Measurements from ENCODE around the gene MT1B. TPM values are rescaled to one million over a fixed set of nuclear protein-coding genes. Genes with fewer than 3 reads are reported as not detected.

MT1B gene
- total and polyA plus RNA-seq, 4 donors = 1.2 to 1.5 TPM; not detected in 2

DNA sequence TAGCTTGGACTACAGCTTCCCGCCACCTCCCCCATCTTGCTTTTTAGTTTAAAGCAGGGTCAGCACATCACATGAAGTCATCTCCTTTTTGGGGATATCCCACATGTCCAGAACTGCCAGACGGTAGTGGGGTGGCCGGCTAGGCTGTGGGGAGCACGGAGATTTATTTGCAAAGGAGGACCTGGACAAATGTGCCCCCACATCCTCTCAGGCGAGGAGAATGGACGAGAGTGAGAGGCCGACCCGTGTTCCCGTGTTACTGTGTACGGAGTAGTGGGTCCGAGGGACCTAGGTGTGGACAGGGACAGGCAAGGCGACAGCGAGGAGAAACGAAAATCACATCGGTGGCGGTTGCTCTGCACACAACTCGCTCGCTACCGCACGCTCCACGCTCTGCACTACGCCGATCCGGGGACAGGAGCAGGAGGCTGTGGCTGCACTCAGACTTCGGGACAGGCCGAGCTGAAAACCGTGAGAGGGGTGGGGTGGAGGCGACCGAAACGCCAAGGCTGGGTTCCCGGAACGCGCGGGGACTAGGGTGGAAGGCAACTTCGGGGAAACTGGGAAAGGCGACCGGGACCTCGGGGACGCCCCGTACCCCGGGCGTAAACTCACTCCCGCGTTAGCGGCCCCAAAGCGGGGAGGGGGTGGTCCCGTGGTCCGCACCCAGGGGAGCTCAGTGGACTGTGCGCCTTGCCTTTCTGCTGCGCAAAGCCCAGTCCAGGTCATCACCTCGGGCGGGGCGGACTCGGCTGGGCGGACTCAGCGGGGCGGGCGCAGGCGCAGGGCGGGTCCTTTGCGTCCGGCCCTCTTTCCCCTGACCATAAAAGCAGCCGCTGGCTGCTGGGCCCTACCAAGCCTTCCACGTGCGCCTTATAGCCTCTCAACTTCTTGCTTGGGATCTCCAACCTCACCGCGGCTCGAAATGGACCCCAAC lies 13.6 kb upstream of the MT1B start, which contains the start of gene MT1A:
TSS of gene MT1A (plus strand) at position 853 of the 937 bp plus-strand sequence. CDS start at position 926, 73 bp downstream.
- TF ChIP-seq YY1 (IDR thresholded peaks at IDR 0.05) (peak; percentile 33), TAF1 (conservative IDR thresholded peaks at IDR 0.05) (peak; percentile 94), NR2F2 (IDR thresholded peaks at IDR 0.05) (peak; percentile 53), JUND (IDR thresholded peaks at IDR 0.05) (no peak), HNF4G (IDR thresholded peaks at IDR 0.05) (no peak), RAD21 (IDR thresholded peaks at IDR 0.05) (peak in 1 of 2 donors; percentile 24), FOXA2 (IDR thresholded peaks at IDR 0.05) (no peak), RXRA (IDR thresholded peaks at IDR 0.05) (peak; percentile 48 to 52), GABPA (IDR thresholded peaks at IDR 0.05 in 1 of 2, conservative IDR thresholded peaks at IDR 0.05 in 1 of 2) (no peak), CTCF (IDR thresholded peaks at IDR 0.05; ENCODE audit: low read depth, low read length, missing input control) (no peak), FOXA1 (IDR thresholded peaks at IDR 0.05) (no peak), ZBTB33 (IDR thresholded peaks at IDR 0.05) (no peak), HNF4A (conservative IDR thresholded peaks at IDR 0.05) (peak; percentile 58 to 71), EGR1 (IDR thresholded peaks at IDR 0.05; ENCODE audit: low read depth in 2 of 2) (no peak), SP1 (IDR thresholded peaks at IDR 0.05) (peak; percentile 59)
- TF ChIP-seq, protein P1, sequence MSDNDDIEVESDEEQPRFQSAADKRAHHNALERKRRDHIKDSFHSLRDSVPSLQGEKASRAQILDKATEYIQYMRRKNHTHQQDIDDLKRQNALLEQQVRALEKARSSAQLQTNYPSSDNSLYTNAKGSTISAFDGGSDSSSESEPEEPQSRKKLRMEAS (IDR thresholded peaks at IDR 0.05) = no peak
- TF ChIP-seq, protein P2, sequence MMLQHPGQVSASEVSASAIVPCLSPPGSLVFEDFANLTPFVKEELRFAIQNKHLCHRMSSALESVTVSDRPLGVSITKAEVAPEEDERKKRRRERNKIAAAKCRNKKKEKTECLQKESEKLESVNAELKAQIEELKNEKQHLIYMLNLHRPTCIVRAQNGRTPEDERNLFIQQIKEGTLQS (IDR thresholded peaks at IDR 0.05) = no peak
- TF ChIP-seq, protein P3, sequence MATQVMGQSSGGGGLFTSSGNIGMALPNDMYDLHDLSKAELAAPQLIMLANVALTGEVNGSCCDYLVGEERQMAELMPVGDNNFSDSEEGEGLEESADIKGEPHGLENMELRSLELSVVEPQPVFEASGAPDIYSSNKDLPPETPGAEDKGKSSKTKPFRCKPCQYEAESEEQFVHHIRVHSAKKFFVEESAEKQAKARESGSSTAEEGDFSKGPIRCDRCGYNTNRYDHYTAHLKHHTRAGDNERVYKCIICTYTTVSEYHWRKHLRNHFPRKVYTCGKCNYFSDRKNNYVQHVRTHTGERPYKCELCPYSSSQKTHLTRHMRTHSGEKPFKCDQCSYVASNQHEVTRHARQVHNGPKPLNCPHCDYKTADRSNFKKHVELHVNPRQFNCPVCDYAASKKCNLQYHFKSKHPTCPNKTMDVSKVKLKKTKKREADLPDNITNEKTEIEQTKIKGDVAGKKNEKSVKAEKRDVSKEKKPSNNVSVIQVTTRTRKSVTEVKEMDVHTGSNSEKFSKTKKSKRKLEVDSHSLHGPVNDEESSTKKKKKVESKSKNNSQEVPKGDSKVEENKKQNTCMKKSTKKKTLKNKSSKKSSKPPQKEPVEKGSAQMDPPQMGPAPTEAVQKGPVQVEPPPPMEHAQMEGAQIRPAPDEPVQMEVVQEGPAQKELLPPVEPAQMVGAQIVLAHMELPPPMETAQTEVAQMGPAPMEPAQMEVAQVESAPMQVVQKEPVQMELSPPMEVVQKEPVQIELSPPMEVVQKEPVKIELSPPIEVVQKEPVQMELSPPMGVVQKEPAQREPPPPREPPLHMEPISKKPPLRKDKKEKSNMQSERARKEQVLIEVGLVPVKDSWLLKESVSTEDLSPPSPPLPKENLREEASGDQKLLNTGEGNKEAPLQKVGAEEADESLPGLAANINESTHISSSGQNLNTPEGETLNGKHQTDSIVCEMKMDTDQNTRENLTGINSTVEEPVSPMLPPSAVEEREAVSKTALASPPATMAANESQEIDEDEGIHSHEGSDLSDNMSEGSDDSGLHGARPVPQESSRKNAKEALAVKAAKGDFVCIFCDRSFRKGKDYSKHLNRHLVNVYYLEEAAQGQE (IDR thresholded peaks at IDR 0.05) = peak; percentile 73
- Histone ChIP-seq H3K27me3 (ENCODE audit: control insufficient read depth in 4 of 4, insufficient read depth in 4 of 4, low read length in 3 of 4) (no peaks in the 10 kb centered on the region), H3K9me3 (ENCODE audit: control insufficient read depth in 4 of 4, low read length in 3 of 4) (no peaks in the 10 kb centered on the region), H3K9ac (ENCODE audit: low read depth in 1 of 2, low read length in 2 of 2) (peak within 1 kb of the TSS; percentile 10 to 11), H3K36me3 (ENCODE audit: control insufficient read depth in 4 of 4, insufficient read depth in 3 of 4, low read depth in 1 of 4, low read length in 3 of 4) (no peaks in the 10 kb centered on the region), H3K4me3 (ENCODE audit: low read depth in 1 of 3, low read length in 3 of 3) (peak within 1 kb of the TSS; percentile 49 to 57 (median 55)), H3K27ac (ENCODE audit: low read depth in 1 of 2, low read length in 2 of 2) (peak within 1 kb of the TSS; percentile 86 to 87), H3K4me1 (ENCODE audit: control insufficient read depth in 4 of 4, insufficient read depth in 4 of 4, low read length in 3 of 4) (peaks cover 4 to 32% (median 10%) of the 10 kb centered on the region in 4 donors)
- peak; percentile 75 for DNase-seq (ENCODE audit: low spot score)
- 7% methylated on average over 68 of the region's 68 CpGs for WGBS

Measured in liver (tissue), 9 donors.